Measurements from ENCODE around the gene TEKTIP1.
"Not testable (repeated sequence)": the region's sequence is repeated elsewhere in the genome, so short reads cannot be mapped to it uniquely, and the experiment has no call there.

The TEKTIP1 gene

GRCh38 chr19:3563709-3564524, 24.9 kb downstream of the TEKTIP1 start:
- DNase-seq, result no peak

GRCh38 chr19:3565139-3565538, 26.2 kb downstream of the TEKTIP1 start:
- no peak for DNase-seq

- DNase-seq, result not testable (repeated sequence)
Observed at GRCh38 chr19:3570042-3570441, 31.1 kb downstream of the TEKTIP1 start.

GRCh38 chr19:3570606-3571011, 31.6 kb downstream of the TEKTIP1 start:
- DNase-seq, result no peak

GRCh38 chr19:3572132-3572854, 33.3 kb downstream of the TEKTIP1 start:
- peak; percentile 100 for DNase-seq

- no peak for DNase-seq
Observed at GRCh38 chr19:3572855-3573161, 33.8 kb downstream of the TEKTIP1 start, which contains the start of gene HMG20B. HMG20B (plus strand) TSS chr19:3572944; CDS start chr19:3573310, 366 bp downstream.

GRCh38 chr19:3573162-3573857, 34.3 kb downstream of the TEKTIP1 start:
- no peak for DNase-seq

GRCh38 chr19:3573858-3574637, 35.1 kb downstream of the TEKTIP1 start:
- DNase-seq, result peak; percentile 96

GRCh38 chr19:3575260-3575741, 36.3 kb downstream of the TEKTIP1 start:
- DNase-seq, result no peak

- no peak for DNase-seq
Observed at GRCh38 chr19:3575949-3576673, 37.1 kb downstream of the TEKTIP1 start.

GRCh38 chr19:3576696-3577443, 37.9 kb downstream of the TEKTIP1 start:
- DNase-seq, result no peak

GRCh38 chr19:3577723-3578344, 38.9 kb downstream of the TEKTIP1 start:
- DNase-seq, result no peak

- DNase-seq, result no peak
Observed at GRCh38 chr19:3578390-3578789, 39.4 kb downstream of the TEKTIP1 start.

- DNase-seq, result no peak
Observed at GRCh38 chr19:3580156-3580934, 41.4 kb downstream of the TEKTIP1 start.

- not testable (repeated sequence) for DNase-seq
Observed at GRCh38 chr19:3581792-3582191, 42.8 kb downstream of the TEKTIP1 start.

GRCh38 chr19:3584036-3584802, 45.2 kb downstream of the TEKTIP1 start:
- DNase-seq, result not testable (repeated sequence)

GRCh38 chr19:3585301-3586126, 46.5 kb downstream of the TEKTIP1 start, which contains the start of gene GIPC3:
GIPC3 (plus strand) TSS chr19:3585478; CDS start chr19:3585598, 120 bp downstream.
- DNase-seq, result peak; percentile 21

- peak; percentile 30 for DNase-seq
Observed at GRCh38 chr19:3586127-3586626, 47.2 kb downstream of the TEKTIP1 start.
